MM.1S (cell line): ENCODE measurements around the gene CADM4.

Experiments used
- DNase-seq: peaks from one replicate; pipeline ENCODE4 v3.0.0-alpha.2; 2015
- H2AFZ ChIP-seq: fragments of 300-600 bp; sonication (generic); 2 replicates; pipeline ENCODE4 v1.6.0; 2016; ENCODE audit warnings: antibody characterized with exemption, low read length
- H3F3A ChIP-seq: fragments of 300-600 bp; sonication (generic); 2 replicates; pipeline ENCODE4 v1.6.1; 2016; ENCODE audit warnings: mild to moderate bottlenecking, antibody characterized with exemption, low read length, moderate library complexity, mixed read lengths; ENCODE audit not compliant: insufficient read depth
- H3K27ac ChIP-seq: fragments of 300-600 bp; sonication (generic); 2 replicates; pipeline ENCODE4 v1.5.1; 2016; ENCODE audit warnings: mild to moderate bottlenecking, low read length
- H3K27me3 ChIP-seq: fragments of 300-600 bp; sonication (generic); replicated peaks from 2 replicates; pipeline ENCODE4 v1.6.0; 2016; ENCODE audit warnings: low read length; ENCODE audit not compliant: insufficient read depth
- H3K36me3 ChIP-seq: fragments of 300-600 bp; sonication (generic); replicated peaks from 2 replicates; pipeline ENCODE4 v1.6.1; 2016; ENCODE audit warnings: mild to moderate bottlenecking, low read length, mixed read lengths; ENCODE audit not compliant: insufficient read depth
- H3K4me1 ChIP-seq: fragments of 300-600 bp; sonication (generic); 2 replicates; pipeline ENCODE4 v1.6.1; 2016; ENCODE audit warnings: low read length, mixed read lengths
- H3K4me2 ChIP-seq: fragments of 300-600 bp; sonication (generic); 2 replicates; pipeline ENCODE4 v1.6.0; 2016; ENCODE audit warnings: low read depth, low read length
- H3K4me3 ChIP-seq: fragments of 300-600 bp; sonication (generic); 2 replicates; pipeline ENCODE4 v1.5.1; 2016; ENCODE audit warnings: low read length, mixed read lengths
- H3K79me2 ChIP-seq: fragments of 300-600 bp; sonication (generic); 2 replicates; pipeline ENCODE4 v1.6.1; 2016; ENCODE audit warnings: mixed run types, low read length, mixed read lengths
- H3K9ac ChIP-seq: fragments of 300-600 bp; sonication (generic); 2 replicates; pipeline ENCODE4 v1.6.1; 2016; ENCODE audit warnings: low read length, mixed read lengths
- H3K9me2 ChIP-seq: fragments of 300-600 bp; sonication (generic); replicated peaks from 2 replicates; pipeline ENCODE4 v1.6.1; 2016; ENCODE audit warnings: mild to moderate bottlenecking, low read length, mixed read lengths; ENCODE audit not compliant: insufficient read depth
- H3K9me3 ChIP-seq: fragments of 300-600 bp; sonication (generic); replicated peaks from 2 replicates; pipeline ENCODE4 v1.6.1; 2016; ENCODE audit warnings: mild to moderate bottlenecking, low read length, mixed read lengths; ENCODE audit not compliant: insufficient read depth
- H4K20me1 ChIP-seq: fragments of 300-600 bp; sonication (generic); 2 replicates; pipeline ENCODE4 v1.6.1; 2016; ENCODE audit warnings: mild to moderate bottlenecking, low read length, moderate library complexity, mixed read lengths; ENCODE audit not compliant: insufficient read depth
- CTCF ChIP-seq: fragments of 300-600 bp; sonication (generic); IDR thresholded peaks from 2 replicates; pipeline ENCODE4 v1.5.1; 2016; ENCODE audit warnings: antibody characterized with exemption, low read length, mixed read lengths
- EZH2 ChIP-seq: fragments of 300-600 bp; sonication (generic); optimal IDR thresholded peaks from 2 replicates; pipeline ENCODE3; 2017; ENCODE audit warnings: low read depth, mild to moderate bottlenecking, antibody characterized with exemption, low read length, mixed read lengths
- EZH2phosphoT487 ChIP-seq: fragments of 300-600 bp; sonication (generic); IDR thresholded peaks from 2 replicates; pipeline ENCODE4 v1.6.1; 2018; ENCODE audit warnings: antibody characterized with exemption, low read length

Gene CADM4

GRCh38 chr19:43610493-43610892 is 29.2 kb downstream of the CADM4 start:
- no peaks in the 10 kb centered on the region for H4K20me1 ChIP-seq

GRCh38 chr19:43609872-43610271 is 29.8 kb downstream of the CADM4 start:
- Histone ChIP-seq H3K9me2 (no peaks in the 10 kb centered on the region), H3K9me3 (no peaks in the 10 kb centered on the region), H3K4me2 (no peak overlapping the region), H3K27ac (no peak overlapping the region), H3K79me2 (peaks cover 15% of the 10 kb centered on the region; the same call in 1 of the 2 replicates), H3K9ac (no peak overlapping the region), H3K4me1 (no peaks in the 10 kb centered on the region), H3F3A (0 out of 2 replicates have a peak, but pooled peaks cover 5% of the 10 kb centered on the region), H3K4me3 (no peak overlapping the region), H2AFZ (no peak overlapping the region), H4K20me1 (no peaks in the 10 kb centered on the region), H3K36me3 (no peaks in the 10 kb centered on the region), H3K27me3 (no peaks in the 10 kb centered on the region)
- no peak for DNase-seq
- no peak for TF ChIP-seq EZH2
- TF ChIP-seq CTCF = no peak
- TF ChIP-seq EZH2phosphoT487 = no peak

More at GRCh38 chr19:43610493-43610892, 29.2 kb downstream of the CADM4 start:
- Histone ChIP-seq H3K79me2 (peaks cover 20% of the 10 kb centered on the region), H3K36me3 (no peaks in the 10 kb centered on the region), H3K9me2 (no peaks in the 10 kb centered on the region), H3F3A (0 out of 2 replicates have a peak, but pooled peaks cover 5% of the 10 kb centered on the region), H3K4me1 (no peaks in the 10 kb centered on the region), H3K4me3 (no peak overlapping the region), H3K27ac (no peak overlapping the region), H3K4me2 (no peak overlapping the region), H3K27me3 (no peaks in the 10 kb centered on the region), H2AFZ (no peak overlapping the region), H3K9ac (no peak overlapping the region), H3K9me3 (no peaks in the 10 kb centered on the region)
- DNase-seq = no peak
- no peak for TF ChIP-seq CTCF
- TF ChIP-seq EZH2 = no peak

GRCh38 chr19:43607238-43608205 is 32.1 kb downstream of the CADM4 start:
- Histone ChIP-seq H3K9ac (no peak overlapping the region), H3K79me2 (peaks cover 9% of the 10 kb centered on the region; the same call in 1 of the 2 replicates), H3K9me2 (no peaks in the 10 kb centered on the region), H3K4me2 (no peak overlapping the region), H3K27me3 (no peaks in the 10 kb centered on the region), H4K20me1 (no peaks in the 10 kb centered on the region), H3K36me3 (no peaks in the 10 kb centered on the region), H3K27ac (no peak overlapping the region), H3F3A (no peaks in the 10 kb centered on the region), H3K4me3 (no peak overlapping the region), H2AFZ (no peak overlapping the region), H3K4me1 (no peaks in the 10 kb centered on the region), H3K9me3 (no peaks in the 10 kb centered on the region)
- no peak for TF ChIP-seq EZH2
- TF ChIP-seq CTCF = no peak
- TF ChIP-seq EZH2phosphoT487 = no peak
- DNase-seq = no peak
